Sigmoid colon (tissue), 7 donors: ENCODE results near the gene PCK1. TPM values are rescaled to one million over a fixed set of nuclear protein-coding genes. Genes with fewer than 3 reads are reported as not detected.

Experiments used
- DNase-seq: peaks from one replicate; pipeline ENCODE4 v3.0.0-alpha.2; 2019
- H3K27ac ChIP-seq, 4 donors: fragments of 200-600 bp; sonication (generic); one replicate each; pipeline ENCODE4 v1.5.1; 2016 to 2019; ENCODE audit warnings: mild to moderate bottlenecking in 1 of 4
- H3K27me3 ChIP-seq, 3 donors: fragments of 200-600 bp; sonication (generic); one replicate each; pipeline ENCODE4 v1.5.1; 2019; ENCODE audit warnings: mild to moderate bottlenecking in 1 of 3
- H3K36me3 ChIP-seq, 4 donors: fragments of 200-600 bp; sonication (generic); one replicate each; pipeline ENCODE4 v1.5.1; 2016 to 2019
- H3K4me1 ChIP-seq, 4 donors: fragments of 200-600 bp; sonication (generic); one replicate each; pipeline ENCODE4 v1.5.1; 2017 to 2019
- H3K4me3 ChIP-seq, 4 donors: fragments of 200-600 bp; sonication (generic); one replicate each; pipeline ENCODE4 v1.5.1; 2017 to 2019; ENCODE audit warnings: mild to moderate bottlenecking in 2 of 4, moderate library complexity in 1 of 4
- H3K9me3 ChIP-seq, 4 donors: fragments of 200-600 bp in 3 of 4; sonication (generic) in 3 of 4; one replicate each; pipeline versions ENCODE4 v1.5.1 to v1.6.1; 2013 to 2019
- CTCF ChIP-seq, 4 experiments: fragments of 450-650 bp in 3 of 4; fragments of 200-600 bp in 1 of 4; IDR thresholded peaks; one replicate each; pipeline ENCODE4 v1.5.1; 2016 to 2019; ENCODE audit warnings: antibody characterized with exemption in 4 of 4, mild to moderate bottlenecking in 3 of 4, moderate library complexity in 2 of 4
- EP300 ChIP-seq, 4 donors: sonication (generic); formaldehyde crosslinking; IDR thresholded peaks; one replicate each; pipeline ENCODE4 v1.6.1; 2017; ENCODE audit warnings: antibody characterized with exemption in 4 of 4
- POLR2A ChIP-seq, 2 donors: fragments of 450-650 bp; IDR thresholded peaks; one replicate each; pipeline ENCODE4 v1.6.1; 2016; ENCODE audit warnings: antibody characterized with exemption in 2 of 2, mild to moderate bottlenecking in 2 of 2, moderate library complexity in 2 of 2
- POLR2AphosphoS5 ChIP-seq, 4 donors: sonication (generic); formaldehyde crosslinking; IDR thresholded peaks; one replicate each; pipeline ENCODE4 v1.6.1; 2017; ENCODE audit warnings: antibody characterized with exemption in 4 of 4
- WGBS, 2 donors: extraction: QIAGEN DNeasy Blood & Tissue Kit; methylation state at CpG; one replicate each; pipeline ENCODE4 v1.1.7; 2013; 5-methylcytosine and 5-hydroxymethylcytosine counted together
- intact Hi-C: fragments of 100-400 bp; cut with DNase I; formaldehyde crosslinking; loops from one replicate; pipeline ENCODE4 v1.15.1; 2023
- polyA plus RNA-seq, 3 donors: library from polyadenylated mRNA; stranded (reverse); fragments of 200-250 nt; gene quantifications; one replicate each; pipeline ENCODE4 v1.2.3, GENCODE V29; 2013
- total RNA-seq, 4 donors: library from RNA; depleted of rRNA; stranded (reverse); fragments of >200 nt; gene quantifications; one replicate each; pipeline ENCODE4 v1.1.0, GENCODE V29; 2016
- donor health status: healthy with polysubstance abuse.
- donor health status: Bipolar disorder and iron deficiency.
- donor health status: healthy.

The PCK1 gene
- total and polyA plus RNA-seq, 7 donors: 0.33 to 334 (median 7.5) TPM

- WGBS, 2 donors: 87 to 88% methylated on average over 2 of the region's 2 CpGs
- no peak overlapping the region for H3K4me3 ChIP-seq
- no peaks in the 10 kb centered on the region for H3K9me3 ChIP-seq
- TF ChIP-seq POLR2A (IDR thresholded peaks at IDR 0.05) (no peak), POLR2AphosphoS5 (IDR thresholded peaks at IDR 0.05) (no peak), EP300 (IDR thresholded peaks at IDR 0.05) (no peak), CTCF (IDR thresholded peaks at IDR 0.05) (no peak)
- DNase-seq: no peak
- intact Hi-C loops: no loop called here
- no peaks in the 10 kb centered on the region for H3K36me3 ChIP-seq
- peaks cover 0 to 9% (median 7%) of the 10 kb centered on the region in 4 donors for H3K4me1 ChIP-seq
- no peak overlapping the region for H3K27ac ChIP-seq
- peaks cover 0 to 7% (median 0%) of the 10 kb centered on the region in 3 donors for H3K27me3 ChIP-seq
Measured at GRCh38 chr20:57601211-57601570, 40.3 kb downstream of the PCK1 start.

- TF ChIP-seq EP300 (IDR thresholded peaks at IDR 0.05): no peak
- TF ChIP-seq POLR2A (IDR thresholded peaks at IDR 0.05): no peak
- no peak for TF ChIP-seq CTCF (IDR thresholded peaks at IDR 0.05)
- no peak for TF ChIP-seq POLR2AphosphoS5 (IDR thresholded peaks at IDR 0.05)
Measured at GRCh38 chr20:57601737-57602136, 40.8 kb downstream of the PCK1 start.

GRCh38 chr20:57603120-57603519 lies 42.2 kb downstream of the PCK1 start:
- no peak for DNase-seq
- 91 to 93% methylated on average over 10 of the region's 10 CpGs for WGBS, 2 donors
- intact Hi-C loops: no loop called here

More at GRCh38 chr20:57601737-57602136, 40.8 kb downstream of the PCK1 start:
- peaks cover 0 to 7% (median 0%) of the 10 kb centered on the region in 3 donors for H3K27me3 ChIP-seq
- H3K27ac ChIP-seq: no peak overlapping the region
- WGBS, 2 donors: 75 to 94% methylated on average over 5 of the region's 5 CpGs
- peaks cover 0 to 5% (median 5%) of the 10 kb centered on the region in 4 donors for H3K4me1 ChIP-seq
- intact Hi-C loops: no loop called here
- H3K9me3 ChIP-seq: no peaks in the 10 kb centered on the region
- H3K4me3 ChIP-seq: no peak overlapping the region
- H3K36me3 ChIP-seq: no peaks in the 10 kb centered on the region
- no peak for DNase-seq

GRCh38 chr20:57605045-57605444 lies 44.1 kb downstream of the PCK1 start:
- 7 to 46% methylated on average over 5 of the region's 5 CpGs for WGBS, 2 donors
- H3K4me1 ChIP-seq: no peaks in the 10 kb centered on the region
- no peak overlapping the region for H3K27ac ChIP-seq
- no peak for DNase-seq
- intact Hi-C loops: no loop called here
- no peak overlapping the region for H3K4me3 ChIP-seq
- peaks cover 0 to 18% (median 5%) of the 10 kb centered on the region in 3 donors for H3K27me3 ChIP-seq
- H3K36me3 ChIP-seq: no peaks in the 10 kb centered on the region
- TF ChIP-seq POLR2AphosphoS5 (IDR thresholded peaks at IDR 0.05): no peak
- no peak for TF ChIP-seq POLR2A (IDR thresholded peaks at IDR 0.05)
- TF ChIP-seq CTCF (IDR thresholded peaks at IDR 0.05): no peak
- no peak for TF ChIP-seq EP300 (IDR thresholded peaks at IDR 0.05)
- H3K9me3 ChIP-seq: no peaks in the 10 kb centered on the region

More at GRCh38 chr20:57603120-57603519, 42.2 kb downstream of the PCK1 start:
- H3K9me3 ChIP-seq: no peaks in the 10 kb centered on the region
- TF ChIP-seq POLR2A (IDR thresholded peaks at IDR 0.05): no peak
- no peak for TF ChIP-seq EP300 (IDR thresholded peaks at IDR 0.05)
- no peak for TF ChIP-seq CTCF (IDR thresholded peaks at IDR 0.05)
- TF ChIP-seq POLR2AphosphoS5 (IDR thresholded peaks at IDR 0.05): no peak
- no peak overlapping the region for H3K27ac ChIP-seq
- no peaks in the 10 kb centered on the region for H3K4me1 ChIP-seq
- peaks cover 0 to under 1% (median 0%) of the 10 kb centered on the region in 3 donors for H3K27me3 ChIP-seq
- H3K36me3 ChIP-seq: no peaks in the 10 kb centered on the region
- no peak overlapping the region for H3K4me3 ChIP-seq

- H3K4me3 ChIP-seq: no peak overlapping the region
- no peaks in the 10 kb centered on the region for H3K36me3 ChIP-seq
- DNase-seq: no peak
- WGBS, 2 donors: 49 to 63% methylated on average over 5 of the region's 5 CpGs
- TF ChIP-seq CTCF (IDR thresholded peaks at IDR 0.05) (no peak), POLR2A (IDR thresholded peaks at IDR 0.05) (no peak), EP300 (IDR thresholded peaks at IDR 0.05) (no peak), POLR2AphosphoS5 (IDR thresholded peaks at IDR 0.05) (no peak)
- intact Hi-C loops: no loop called here
- H3K27ac ChIP-seq: no peak overlapping the region
- no peaks in the 10 kb centered on the region for H3K9me3 ChIP-seq
- no peaks in the 10 kb centered on the region for H3K4me1 ChIP-seq
- H3K27me3 ChIP-seq: peaks cover 0 to 19% (median 5%) of the 10 kb centered on the region in 3 donors
Measured at GRCh38 chr20:57605878-57606277, 45.0 kb downstream of the PCK1 start.
